IMR-90 (cell line): Measurements from ENCODE around the gene TRAPPC3. TPM values are rescaled to one million over a fixed set of nuclear protein-coding genes. Genes with fewer than 3 reads are reported as not detected.

Source experiments
- ATAC-seq: fragments of 200-7000 bp; cut with Tn5 transposase; 2 replicates; pipeline ENCODE4 v1.9.1; 2020; ENCODE audit warnings: low read depth, mild to moderate bottlenecking, moderate library complexity
- BruUV-seq: library from RNA; stranded (reverse); fragments of 400-500 nt; replicated peaks from 2 replicates; lab custom pipeline; 2021; lab: Mats Ljungman, UMichigan
- CTCF ChIA-PET: fragments of 300-600 bp; formaldehyde crosslinking; extraction: SDS; loops from one replicate; lab custom pipeline; 2021; ENCODE audit warnings: antibody characterized with exemption; lab: Yijun Ruan, JAX
- POLR2A ChIA-PET: fragments of 300-600 bp; sonication (Branson Sonifier 250); formaldehyde crosslinking; loops from one replicate; lab custom pipeline; 2022; ENCODE audit warnings: antibody characterized with exemption; ENCODE audit not compliant: unreplicated experiment; lab: Charles Lee
- DNase-seq: peaks from one replicate; pipeline ENCODE4 v3.0.0; 2013
- H2AFZ ChIP-seq: replicated peaks from 2 replicates; pipeline ENCODE3; 2013; ENCODE audit warnings: low read length, mild to moderate bottlenecking; ENCODE audit not compliant: poor library complexity
- H2AK5ac ChIP-seq: 2 replicates; pipeline ENCODE4 v1.6.1; 2013; ENCODE audit warnings: low read depth, low read length, inconsistent platforms
- H2AK9ac ChIP-seq: replicated peaks from 2 replicates; pipeline ENCODE3; 2013; ENCODE audit warnings: mild to moderate bottlenecking, low read depth, low read length, moderate library complexity; ENCODE audit not compliant: poor library complexity
- H2BK120ac ChIP-seq: 2 replicates; pipeline ENCODE4 v1.6.1; 2013; ENCODE audit warnings: low read depth, low read length, inconsistent platforms
- H2BK15ac ChIP-seq: 3 replicates; pipeline ENCODE4 v1.6.1; 2013; ENCODE audit warnings: low read depth, low read length, inconsistent platforms
- H2BK20ac ChIP-seq: 2 replicates; pipeline ENCODE4 v1.6.1; 2013; ENCODE audit warnings: low read depth, mild to moderate bottlenecking, inconsistent platforms, low read length, moderate library complexity
- H2BK5ac ChIP-seq: 2 replicates; pipeline ENCODE4 v1.6.1; 2013; ENCODE audit warnings: mild to moderate bottlenecking, low read depth, low read length, inconsistent platforms; ENCODE audit not compliant: poor library complexity, severe bottlenecking
- H3K14ac ChIP-seq: replicated peaks from 2 replicates; pipeline ENCODE4 v1.6.1; 2013; ENCODE audit warnings: low read depth, low read length, inconsistent platforms
- H3K18ac ChIP-seq: 2 replicates; pipeline ENCODE4 v1.6.1; 2013; ENCODE audit warnings: low read depth, low read length, control low read depth
- H3K23ac ChIP-seq: 2 replicates; pipeline ENCODE4 v1.6.1; 2013; ENCODE audit warnings: low read depth, low read length, inconsistent platforms
- H3K27ac ChIP-seq: 2 replicates; pipeline ENCODE4 v1.5.1; 2013; ENCODE audit warnings: mild to moderate bottlenecking, control low read depth, low read length; ENCODE audit not compliant: insufficient read depth
- H3K27me3 ChIP-seq: 2 replicates; pipeline ENCODE4 v1.6.1; 2013; ENCODE audit warnings: low read length; ENCODE audit not compliant: control insufficient read depth, insufficient read depth
- H3K36me3 ChIP-seq: 2 replicates; pipeline ENCODE4 v1.6.1; 2013; ENCODE audit warnings: low read length, mixed read lengths; ENCODE audit not compliant: control insufficient read depth, insufficient read depth
- H3K4ac ChIP-seq: 2 replicates; pipeline ENCODE4 v1.6.1; 2013; ENCODE audit warnings: low read depth, low read length, inconsistent platforms
- H3K4me1 ChIP-seq: 2 replicates; pipeline ENCODE4 v1.6.1; 2013; ENCODE audit warnings: low read length, mixed read lengths; ENCODE audit not compliant: control insufficient read depth, insufficient read depth
- H3K4me2 ChIP-seq: 2 replicates; pipeline ENCODE4 v1.6.1; 2013; ENCODE audit warnings: low read depth, mild to moderate bottlenecking, control low read depth, low read length, moderate library complexity
- H3K4me3 ChIP-seq: 2 replicates; pipeline ENCODE4 v1.5.1; 2013; ENCODE audit warnings: low read depth, mild to moderate bottlenecking, control low read depth, low read length, moderate library complexity; ENCODE audit not compliant: insufficient read depth
- H3K56ac ChIP-seq: 2 replicates; pipeline ENCODE4 v1.6.1; 2013; ENCODE audit warnings: low read length, inconsistent platforms; ENCODE audit not compliant: insufficient read depth; ENCODE audit errors: extremely low read depth
- H3K79me1 ChIP-seq, 2 experiments: 2 replicates each; pipeline ENCODE4 v1.6.1; 2013; ENCODE audit warnings: low read length in 2 of 2, inconsistent platforms in 1 of 2, low read depth in 1 of 2
- H3K9ac ChIP-seq: 2 replicates; pipeline ENCODE4 v1.6.1; 2013; ENCODE audit warnings: low read depth, low read length, control low read depth
- H3K9me1 ChIP-seq: 2 replicates; pipeline ENCODE4 v1.6.1; 2013; ENCODE audit warnings: low read length, inconsistent platforms; ENCODE audit not compliant: insufficient read depth
- H3K9me3 ChIP-seq: 2 replicates; pipeline ENCODE4 v1.6.1; 2013; ENCODE audit warnings: low read length; ENCODE audit not compliant: control insufficient read depth, insufficient read depth
- H4K20me1 ChIP-seq: 2 replicates; pipeline ENCODE4 v1.6.1; 2013; ENCODE audit warnings: low read length, inconsistent platforms; ENCODE audit not compliant: insufficient read depth
- H4K5ac ChIP-seq: 2 replicates; pipeline ENCODE4 v1.6.1; 2013; ENCODE audit warnings: mild to moderate bottlenecking, low read depth, low read length, control low read depth
- H4K8ac ChIP-seq, 2 experiments: 2 replicates each; pipeline ENCODE4 v1.6.1; 2013; ENCODE audit warnings: low read depth in 2 of 2, low read length in 2 of 2, control low read depth in 1 of 2, inconsistent platforms in 1 of 2
- H4K91ac ChIP-seq: 2 replicates; pipeline ENCODE4 v1.6.1; 2013; ENCODE audit warnings: low read depth, low read length, inconsistent platforms; ENCODE audit not compliant: insufficient read depth
- CHD1 ChIP-seq: IDR thresholded peaks from 2 replicates; pipeline ENCODE4 v1.6.1; 2012; ENCODE audit warnings: low read depth, low read length, improper control_type of control experiment
- MXI1 ChIP-seq: IDR thresholded peaks from 2 replicates; pipeline ENCODE4 v1.6.1; 2012; ENCODE audit warnings: low read depth, mild to moderate bottlenecking, low read length, moderate library complexity, borderline replicate concordance
- NFE2L2 ChIP-seq: fragments of 150-350 bp; IDR thresholded peaks from 2 replicates; pipeline ENCODE4 v1.6.1; 2016; ENCODE audit warnings: low read depth, mild to moderate bottlenecking, low read length
- POLR2A ChIP-seq: IDR thresholded peaks from 2 replicates; pipeline ENCODE4 v1.6.1; 2012; ENCODE audit warnings: mild to moderate bottlenecking, low read depth, low read length
- RFX5 ChIP-seq: IDR thresholded peaks from 2 replicates; pipeline ENCODE4 v1.8.0; 2012; ENCODE audit warnings: low read depth, mild to moderate bottlenecking, low read length, moderate library complexity
- SMC3 ChIP-seq: fragments of 150-350 bp; IDR thresholded peaks from 2 replicates; pipeline ENCODE4 v1.6.1; 2016; ENCODE audit warnings: low read depth, mild to moderate bottlenecking, antibody characterized with exemption, low read length, moderate library complexity
- WGBS, 2 experiments: methylation state at CpG; one replicate each; pipeline versions ENCODE4 v1.1.5 to v1.1.7; 2013; ENCODE audit warnings: missing lambda C conversion rate in 2 of 2; ENCODE audit not compliant: insufficient read length in 1 of 2; ENCODE audit errors: extremely low coverage in 2 of 2; 5-methylcytosine and 5-hydroxymethylcytosine counted together
- dilution Hi-C: fragments of 300-500 bp; cut with HindIII; formaldehyde crosslinking; loops from one replicate; pipeline ENCODE4 v1.14.3; 2018; ENCODE audit warnings: low sequenced_read_pairs; ENCODE audit not compliant: unreplicated experiment
- in situ Hi-C: fragments of 300-500 bp; cut with MboI; formaldehyde crosslinking; loops from 3 replicates; pipeline ENCODE4 v1.14.3; 2019; ENCODE audit warnings: low sequenced_read_pairs, inconsistent platforms, mixed read lengths
- intact Hi-C: fragments of 100-400 bp; cut with micrococcal nuclease; formaldehyde crosslinking; loops from 2 replicates; pipeline ENCODE4 v1.10.0; 2022
- polyA plus RNA-seq, 3 experiments: library from polyadenylated mRNA; depleted of rRNA; stranded (reverse); fragments of >200 nt; gene quantifications; 2 replicates each; pipeline ENCODE4 v1.2.3, GENCODE V29; 2012; ENCODE audit warnings: low replicate concordance in 1 of 3
- total RNA-seq: library from RNA; depleted of rRNA; stranded (reverse); fragments of >200 nt; gene quantifications from 2 replicates; pipeline ENCODE4 v1.2.3, GENCODE V29; 2012

The TRAPPC3 gene
- total and polyA plus RNA-seq, 2 of the 4 experiments (the other 2 are of a cell fraction): 76.0 to 77.8 TPM

DNA sequence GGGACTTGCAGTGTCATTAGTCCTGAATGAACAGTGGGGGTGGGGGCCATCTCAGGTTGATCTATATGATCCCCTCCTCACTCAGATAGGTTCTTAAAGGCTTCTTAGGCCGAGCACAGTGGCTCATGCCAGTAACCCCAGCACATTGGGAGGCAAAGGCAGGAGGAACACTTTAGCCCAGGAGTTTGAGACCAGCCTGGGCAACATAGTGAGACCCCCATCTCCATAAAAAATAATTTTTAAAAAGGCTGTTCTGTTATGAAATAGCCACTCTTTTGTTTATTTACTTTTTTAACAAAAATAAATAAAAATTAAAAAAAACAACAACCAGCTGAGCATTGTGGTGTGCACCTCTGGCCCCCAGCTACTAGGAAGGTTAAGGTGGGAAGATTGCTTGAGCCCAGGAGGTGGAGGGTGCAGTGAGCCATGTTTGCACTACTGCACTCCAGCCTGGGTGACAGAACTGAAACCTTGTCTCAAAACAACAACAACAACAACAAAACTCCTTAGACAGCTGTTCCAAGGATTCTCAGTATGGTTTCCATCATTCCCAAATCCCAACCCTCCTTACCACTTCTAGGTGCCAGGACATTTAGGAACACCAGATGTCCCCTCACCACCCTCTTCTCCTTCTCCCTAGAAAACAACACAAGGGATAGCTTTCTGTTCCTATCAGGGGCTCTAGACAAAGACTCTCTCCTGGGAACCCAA is 2.0 kb upstream of the TRAPPC3 start:
- Histone ChIP-seq H3K27ac (peak overlapping the region; percentile 81), H3K4me1 (peaks cover 22% of the 10 kb centered on the region), H3K36me3 (no peaks in the 10 kb centered on the region), H3K9ac (peak overlapping the region; percentile 58), H4K8ac (peak overlapping the region; percentile 17 to 92; a peak in 3 of 4 replicates), H4K20me1 (peaks cover 4% of the 10 kb centered on the region; the same call in 1 of the 2 replicates), H4K5ac (peak overlapping the region; percentile 74), H2BK15ac (peak overlapping the region; percentile 74; the same call in 2 of the 3 replicates), H2AFZ (peak overlapping the region; percentile 91), H2AK9ac (peak overlapping the region; percentile 93), H3K79me1 (peaks cover 12 to 53% of the 10 kb centered on the region in 2 experiments; a peak in 3 of 4 replicates), H3K23ac (peak overlapping the region; percentile 83; the same call in 1 of the 2 replicates), H3K4ac (peak overlapping the region; percentile 95), H3K27me3 (no peaks in the 10 kb centered on the region), H3K4me2 (peak overlapping the region; percentile 43), H2BK20ac (peak overlapping the region; percentile 85), H3K18ac (peak overlapping the region; percentile 59), H3K4me3 (no peak overlapping the region), H4K91ac (peak overlapping the region; percentile 81), H2AK5ac (peak overlapping the region; percentile 97), H3K56ac (peak overlapping the region; percentile 58; the same call in 1 of the 2 replicates), H3K9me3 (no peaks in the 10 kb centered on the region), H3K9me1 (peaks cover 20% of the 10 kb centered on the region), H2BK120ac (peak overlapping the region; percentile 88), H3K14ac (peak overlapping the region; percentile 91), H2BK5ac (peak overlapping the region; percentile 83)
- DNase-seq (no peak), ATAC-seq (no peak)
- POLR2A ChIA-PET: interaction anchor here (1.1 kb wide), 1 partner anchor 268 kb away, joined by 4 read pairs; no protein-coding TSS in a partner anchor
- no CpG with 5 or more reads among the region's 1 CpG for WGBS, 2 experiments
- intact Hi-C loops (no loop called here), dilution Hi-C loops (no loop called here), in situ Hi-C loops (loop anchor here (5.0 kb wide), 1 partner anchor 136 kb away; no protein-coding TSS in a partner anchor)
- TF ChIP-seq SMC3 (no peak), POLR2A (no peak), MXI1 (no peak), RFX5 (no peak), NFE2L2 (no peak), CHD1 (no peak)
- CTCF ChIA-PET: interaction anchor here (1.3 kb wide), 1 partner anchor 65 kb away, joined by 3 read pairs; no protein-coding TSS in a partner anchor
- BruUV-seq: no TSS peak
